Liver (tissue), 3 donors: Measurements from ENCODE around the gene FYTTD1.

Experiments
- ATF3 ChIP-seq: IDR thresholded peaks from 2 replicates; pipeline ENCODE4 v1.6.1; 2016; ENCODE audit warnings: antibody characterized with exemption
- CTCF ChIP-seq: fragments of 150-350 bp; IDR thresholded peaks from 2 replicates; pipeline ENCODE4 v1.5.1; 2017; ENCODE audit warnings: improper control_type of control experiment, low read depth, low read length; ENCODE audit not compliant: missing input control
- FOXA1 ChIP-seq: IDR thresholded peaks from 2 replicates; pipeline ENCODE4 v1.6.1; 2016; ENCODE audit warnings: antibody characterized with exemption
- HNF4A ChIP-seq, 2 donors: conservative IDR thresholded peaks; 2 replicates each; pipeline ENCODE4 v1.6.1; 2016; ENCODE audit warnings: antibody characterized with exemption in 2 of 2, mild to moderate bottlenecking in 2 of 2
- HNF4G ChIP-seq: IDR thresholded peaks from 2 replicates; pipeline ENCODE4 v1.6.1; 2016; ENCODE audit warnings: antibody characterized with exemption
- RAD21 ChIP-seq, 2 donors: IDR thresholded peaks; 2 replicates each; pipeline ENCODE4 v1.6.1; 2016; ENCODE audit warnings: antibody characterized with exemption in 2 of 2, mild to moderate bottlenecking in 2 of 2
- REST ChIP-seq: IDR thresholded peaks from 2 replicates; pipeline ENCODE4 v1.6.1; 2016; ENCODE audit warnings: antibody characterized with exemption, mild to moderate bottlenecking
- SP1 ChIP-seq: IDR thresholded peaks from 2 replicates; pipeline ENCODE4 v1.6.1; 2018; ENCODE audit warnings: antibody characterized with exemption, mild to moderate bottlenecking
- TAF1 ChIP-seq: conservative IDR thresholded peaks from 2 replicates; pipeline ENCODE4 v1.6.1; 2016; ENCODE audit warnings: antibody characterized with exemption, mild to moderate bottlenecking
- YY1 ChIP-seq: IDR thresholded peaks from 2 replicates; pipeline ENCODE4 v1.6.1; 2016; ENCODE audit warnings: antibody characterized with exemption, mild to moderate bottlenecking
- ZBTB33 ChIP-seq: IDR thresholded peaks from 2 replicates; pipeline ENCODE4 v1.6.1; 2016; ENCODE audit warnings: antibody characterized with exemption
- donor health status: healthy.
- donor health status: healthy.

GRCh38 chr3:197706658-197707057, 43.0 kb upstream of the FYTTD1 start:
- TF ChIP-seq CTCF (no peak), HNF4G (no peak), ATF3 (no peak), TAF1 (no peak), REST (no peak), ZBTB33 (no peak), FOXA1 (no peak), RAD21 (IDR thresholded peaks at IDR 0.05) (no peak), HNF4A (conservative IDR thresholded peaks at IDR 0.05) (no peak), SP1 (no peak), YY1 (no peak)
